ENCODE data around the gene HERPUD2. TPM values are rescaled to one million over a fixed set of nuclear protein-coding genes. Genes with fewer than 3 reads are reported as not detected.

The HERPUD2 gene
- total RNA-seq, 4 donors from 2014 or later, result 20.1 to 31.5 (median 26.8) TPM

DNA sequence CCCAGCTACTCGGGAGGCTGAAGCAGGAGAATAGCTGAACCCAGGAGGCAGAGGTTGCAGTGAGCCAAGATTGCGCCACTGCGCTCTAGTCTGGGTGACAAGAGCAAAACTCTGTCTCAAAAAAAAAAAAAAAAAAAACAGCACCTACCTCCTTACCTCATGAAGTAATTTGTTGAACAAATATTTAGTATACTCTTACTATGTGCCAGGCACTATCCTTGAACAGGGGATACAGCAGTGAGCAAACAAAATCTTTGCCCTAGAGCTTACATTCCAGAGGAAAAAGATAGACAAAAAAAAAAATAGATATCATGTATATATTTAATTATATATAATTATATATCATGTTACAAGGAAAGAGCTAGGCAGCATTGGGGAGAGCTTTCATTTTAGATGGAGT is 36.4 kb upstream of the HERPUD2 start:
- H3K4me1 ChIP-seq, result peaks cover 0 to 37% (median 7%) of the 10 kb centered on the region in 4 donors
- H3K27me3 ChIP-seq, result no peaks in the 10 kb centered on the region
- no peak for TF ChIP-seq POLR2A (IDR thresholded peaks at IDR 0.05)
- TF ChIP-seq, protein P1, sequence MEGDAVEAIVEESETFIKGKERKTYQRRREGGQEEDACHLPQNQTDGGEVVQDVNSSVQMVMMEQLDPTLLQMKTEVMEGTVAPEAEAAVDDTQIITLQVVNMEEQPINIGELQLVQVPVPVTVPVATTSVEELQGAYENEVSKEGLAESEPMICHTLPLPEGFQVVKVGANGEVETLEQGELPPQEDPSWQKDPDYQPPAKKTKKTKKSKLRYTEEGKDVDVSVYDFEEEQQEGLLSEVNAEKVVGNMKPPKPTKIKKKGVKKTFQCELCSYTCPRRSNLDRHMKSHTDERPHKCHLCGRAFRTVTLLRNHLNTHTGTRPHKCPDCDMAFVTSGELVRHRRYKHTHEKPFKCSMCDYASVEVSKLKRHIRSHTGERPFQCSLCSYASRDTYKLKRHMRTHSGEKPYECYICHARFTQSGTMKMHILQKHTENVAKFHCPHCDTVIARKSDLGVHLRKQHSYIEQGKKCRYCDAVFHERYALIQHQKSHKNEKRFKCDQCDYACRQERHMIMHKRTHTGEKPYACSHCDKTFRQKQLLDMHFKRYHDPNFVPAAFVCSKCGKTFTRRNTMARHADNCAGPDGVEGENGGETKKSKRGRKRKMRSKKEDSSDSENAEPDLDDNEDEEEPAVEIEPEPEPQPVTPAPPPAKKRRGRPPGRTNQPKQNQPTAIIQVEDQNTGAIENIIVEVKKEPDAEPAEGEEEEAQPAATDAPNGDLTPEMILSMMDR (IDR thresholded peaks at IDR 0.05), result no peak

GRCh38 chr7:35729061-35729783 is 34.3 kb upstream of the HERPUD2 start:
- Histone ChIP-seq H3K27ac (peak overlapping the region; percentile 70 to 84 (median 81)), H3K36me3 (no peaks in the 10 kb centered on the region)

More for the DNA sequence above, 36.4 kb upstream of the HERPUD2 start:
- no peaks in the 10 kb centered on the region for H3K36me3 ChIP-seq
- DNase-seq, result no peak
- H3K4me3 ChIP-seq, result no peak overlapping the region
- no peaks in the 10 kb centered on the region for H3K9me3 ChIP-seq
- H3K27ac ChIP-seq, result peak overlapping the region in 2 of 4 donors; percentile 83 to 84

DNA sequence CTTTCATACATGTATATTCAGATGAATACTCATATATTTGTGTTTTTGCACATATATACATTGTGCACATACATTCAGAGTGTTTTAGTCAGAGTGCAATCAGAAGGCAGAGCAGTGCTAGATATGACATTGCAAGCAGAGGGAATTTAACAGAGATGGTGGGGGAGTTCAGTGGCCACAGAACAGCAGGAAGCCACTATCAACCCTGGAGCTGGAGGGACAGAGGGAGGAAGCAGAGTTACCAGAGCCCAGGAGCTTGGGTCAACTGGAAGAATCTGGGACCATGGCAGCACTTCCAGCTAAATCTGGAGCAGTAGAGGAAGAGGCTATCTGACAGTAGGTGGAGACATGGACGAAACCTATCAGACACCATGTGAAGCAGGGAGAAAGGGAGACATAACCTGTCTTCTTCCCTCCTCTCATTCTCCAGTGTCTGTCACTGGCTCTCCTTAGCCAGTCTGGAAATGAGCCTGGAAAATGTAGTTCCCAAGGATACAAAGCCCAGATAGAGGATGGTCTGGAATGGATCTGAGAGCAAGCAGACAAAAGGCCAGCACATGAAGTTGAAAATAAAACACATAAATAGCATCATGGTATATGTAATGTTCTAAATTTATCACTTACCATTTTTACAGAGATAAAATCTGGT is 33.6 kb upstream of the HERPUD2 start:
- no peak for DNase-seq
- TF ChIP-seq, protein P1 (IDR thresholded peaks at IDR 0.05), result no peak
- TF ChIP-seq POLR2A (IDR thresholded peaks at IDR 0.05), result no peak
- no peaks in the 10 kb centered on the region for H3K36me3 ChIP-seq
- H3K27ac ChIP-seq, result peak overlapping the region; percentile 65 to 84 (median 81)
- no peaks in the 10 kb centered on the region for H3K27me3 ChIP-seq
- H3K4me1 ChIP-seq, result peaks cover 0 to 53% (median 12%) of the 10 kb centered on the region in 4 donors
- no peak overlapping the region for H3K4me3 ChIP-seq
- no peaks in the 10 kb centered on the region for H3K9me3 ChIP-seq

More at GRCh38 chr7:35729061-35729783, 34.3 kb upstream of the HERPUD2 start:
- no peak overlapping the region for H3K4me3 ChIP-seq
- peaks cover 0 to 53% (median 12%) of the 10 kb centered on the region in 4 donors for H3K4me1 ChIP-seq
- H3K27me3 ChIP-seq, result no peaks in the 10 kb centered on the region
- no peak for TF ChIP-seq POLR2A (IDR thresholded peaks at IDR 0.05)
- TF ChIP-seq, protein P1 (IDR thresholded peaks at IDR 0.05), result no peak
- no peaks in the 10 kb centered on the region for H3K9me3 ChIP-seq
- DNase-seq, result peak in 2 of 3 donors; percentile 77 to 85

DNA sequence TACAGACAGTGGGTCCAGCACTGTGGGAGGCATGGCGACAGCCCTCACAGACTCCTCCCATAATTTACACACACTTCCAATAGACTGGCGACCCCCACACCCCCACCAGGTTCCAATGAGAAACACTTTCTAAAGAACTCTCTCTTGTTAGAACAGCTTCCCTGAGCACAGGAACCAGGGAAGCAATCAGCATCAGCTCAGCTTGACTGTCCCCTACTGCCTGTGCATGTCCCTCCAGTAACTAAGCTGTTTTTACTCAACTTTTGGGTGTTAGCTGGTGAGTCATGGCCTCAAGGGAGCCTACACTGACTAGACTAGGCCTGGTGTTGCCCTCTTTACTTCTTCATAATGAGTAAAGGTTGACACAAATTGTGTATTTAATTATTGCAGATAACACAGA is 32.6 kb upstream of the HERPUD2 start:
- no peak for DNase-seq
- H3K36me3 ChIP-seq, result no peaks in the 10 kb centered on the region
- TF ChIP-seq, protein P1 (IDR thresholded peaks at IDR 0.05), result no peak
- no peak for TF ChIP-seq POLR2A (IDR thresholded peaks at IDR 0.05)
- no peak overlapping the region for H3K4me3 ChIP-seq
- no peaks in the 10 kb centered on the region for H3K27me3 ChIP-seq
- H3K27ac ChIP-seq, result peak overlapping the region; percentile 13 to 84 (median 54)
- no peaks in the 10 kb centered on the region for H3K9me3 ChIP-seq
- H3K4me1 ChIP-seq, result peaks cover 0 to 53% (median 12%) of the 10 kb centered on the region in 4 donors

- H3K4me3 ChIP-seq, result no peak overlapping the region
- TF ChIP-seq, protein P1 (IDR thresholded peaks at IDR 0.05), result no peak
- no peak for TF ChIP-seq POLR2A (IDR thresholded peaks at IDR 0.05)
- peaks cover 0 to 53% (median 12%) of the 10 kb centered on the region in 4 donors for H3K4me1 ChIP-seq
- peak overlapping the region in 3 of 4 donors; percentile 32 to 84 (median 83) for H3K27ac ChIP-seq
- no peak for DNase-seq
- no peaks in the 10 kb centered on the region for H3K9me3 ChIP-seq
- H3K27me3 ChIP-seq, result no peaks in the 10 kb centered on the region
- H3K36me3 ChIP-seq, result no peaks in the 10 kb centered on the region
Observed at GRCh38 chr7:35726654-35727053, 31.7 kb upstream of the HERPUD2 start.

Measured in Peyer's patch (tissue), 4 donors.